ENCODE results near the gene EED.

The EED gene

DNA sequence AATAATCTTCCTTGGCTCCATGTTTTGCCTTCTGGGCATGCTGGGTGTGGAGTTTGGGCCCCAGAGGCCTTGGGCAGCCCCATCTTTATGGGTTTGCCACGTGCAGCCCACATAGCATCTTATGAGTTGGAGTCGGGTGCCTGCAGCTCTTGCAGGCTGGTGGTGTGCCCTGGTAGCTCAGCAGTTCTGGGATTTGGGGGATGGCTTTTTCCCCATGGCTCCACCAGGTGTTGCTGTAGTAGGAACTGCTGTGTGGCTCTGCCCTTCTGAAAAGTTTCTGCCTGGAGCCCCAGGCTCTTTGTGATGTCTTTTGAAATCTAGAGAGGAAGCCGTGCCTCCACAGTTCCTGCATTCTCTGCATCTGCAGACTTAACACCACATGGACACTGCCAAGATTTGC is 16.8 kb downstream of the EED start:
- H3K4me1 ChIP-seq: no peaks in the 10 kb centered on the region
- H3K27me3 ChIP-seq: no peaks in the 10 kb centered on the region
- H3K36me3 ChIP-seq: peaks cover 20% of the 10 kb centered on the region
- DNase-seq: no peak
- TF ChIP-seq, protein P1, sequence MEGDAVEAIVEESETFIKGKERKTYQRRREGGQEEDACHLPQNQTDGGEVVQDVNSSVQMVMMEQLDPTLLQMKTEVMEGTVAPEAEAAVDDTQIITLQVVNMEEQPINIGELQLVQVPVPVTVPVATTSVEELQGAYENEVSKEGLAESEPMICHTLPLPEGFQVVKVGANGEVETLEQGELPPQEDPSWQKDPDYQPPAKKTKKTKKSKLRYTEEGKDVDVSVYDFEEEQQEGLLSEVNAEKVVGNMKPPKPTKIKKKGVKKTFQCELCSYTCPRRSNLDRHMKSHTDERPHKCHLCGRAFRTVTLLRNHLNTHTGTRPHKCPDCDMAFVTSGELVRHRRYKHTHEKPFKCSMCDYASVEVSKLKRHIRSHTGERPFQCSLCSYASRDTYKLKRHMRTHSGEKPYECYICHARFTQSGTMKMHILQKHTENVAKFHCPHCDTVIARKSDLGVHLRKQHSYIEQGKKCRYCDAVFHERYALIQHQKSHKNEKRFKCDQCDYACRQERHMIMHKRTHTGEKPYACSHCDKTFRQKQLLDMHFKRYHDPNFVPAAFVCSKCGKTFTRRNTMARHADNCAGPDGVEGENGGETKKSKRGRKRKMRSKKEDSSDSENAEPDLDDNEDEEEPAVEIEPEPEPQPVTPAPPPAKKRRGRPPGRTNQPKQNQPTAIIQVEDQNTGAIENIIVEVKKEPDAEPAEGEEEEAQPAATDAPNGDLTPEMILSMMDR (IDR thresholded peaks at IDR 0.05; ENCODE audit: low read depth, low read length): no peak
- no peaks in the 10 kb centered on the region for H3K9me3 ChIP-seq
- H3K4me3 ChIP-seq (ENCODE audit: low read depth, low read length): no peak overlapping the region

DNA sequence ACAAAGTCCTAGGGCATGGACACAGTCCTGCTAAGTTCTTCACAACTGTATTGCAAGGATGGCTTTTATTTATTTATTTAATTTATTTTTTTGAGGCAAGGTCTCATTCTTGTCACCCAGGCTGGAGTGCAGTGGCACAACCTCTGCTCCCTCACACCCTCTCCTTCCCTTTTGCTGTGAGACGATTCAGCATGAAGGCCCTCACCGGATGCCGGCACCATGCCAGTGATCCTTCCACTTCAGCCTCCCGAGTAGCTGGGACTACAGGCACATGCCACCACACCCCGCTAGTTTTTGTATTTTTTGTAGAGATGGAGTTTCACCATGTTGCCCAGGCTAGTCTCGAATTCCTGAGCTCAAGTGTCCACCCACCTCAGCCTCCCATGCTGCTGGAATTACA is 17.8 kb downstream of the EED start:
- Histone ChIP-seq H3K4me1 (no peaks in the 10 kb centered on the region), H3K36me3 (peaks cover 20% of the 10 kb centered on the region), H3K27me3 (no peaks in the 10 kb centered on the region), H3K4me3 (ENCODE audit: low read depth, low read length) (no peak overlapping the region), H3K9me3 (no peaks in the 10 kb centered on the region)
- no peak for DNase-seq
- TF ChIP-seq, protein P1 (IDR thresholded peaks at IDR 0.05; ENCODE audit: low read depth, low read length): no peak

DNA sequence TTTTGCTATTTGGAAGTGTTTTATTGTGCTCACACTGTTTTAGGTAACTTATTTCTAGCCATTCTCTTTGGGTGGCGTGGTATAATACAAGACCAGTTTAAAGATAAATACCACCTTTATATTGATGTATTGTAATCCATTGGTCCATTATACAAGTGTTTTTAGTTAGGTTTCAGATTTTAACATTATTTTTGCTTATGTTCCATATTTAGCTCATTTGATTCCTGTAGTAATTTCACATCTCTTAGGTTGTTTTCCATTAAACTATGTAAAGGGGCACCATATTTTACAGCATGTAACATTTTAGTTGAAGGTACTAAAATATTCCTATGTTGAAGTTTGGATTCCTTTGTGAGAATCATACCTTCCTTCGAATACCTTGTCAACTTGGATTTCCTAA is 20.1 kb downstream of the EED start:
- H3K4me1 ChIP-seq: no peaks in the 10 kb centered on the region
- no peaks in the 10 kb centered on the region for H3K27me3 ChIP-seq
- no peak overlapping the region for H3K4me3 ChIP-seq (ENCODE audit: low read depth, low read length)
- TF ChIP-seq, protein P1 (IDR thresholded peaks at IDR 0.05; ENCODE audit: low read depth, low read length): no peak
- peaks cover 21% of the 10 kb centered on the region for H3K36me3 ChIP-seq
- DNase-seq: no peak
- H3K9me3 ChIP-seq: no peaks in the 10 kb centered on the region

GRCh38 chr11:86265194-86265593 is 20.6 kb downstream of the EED start:
- Histone ChIP-seq H3K9me3 (no peaks in the 10 kb centered on the region), H3K27me3 (no peaks in the 10 kb centered on the region), H3K4me1 (no peaks in the 10 kb centered on the region), H3K36me3 (peaks cover 22% of the 10 kb centered on the region), H3K4me3 (ENCODE audit: low read depth, low read length) (no peak overlapping the region)
- DNase-seq: no peak
- TF ChIP-seq, protein P1 (IDR thresholded peaks at IDR 0.05; ENCODE audit: low read depth, low read length): no peak

- Histone ChIP-seq H3K4me1 (no peaks in the 10 kb centered on the region), H3K4me3 (ENCODE audit: low read depth, low read length) (no peak overlapping the region), H3K27me3 (no peaks in the 10 kb centered on the region), H3K36me3 (peaks cover 8% of the 10 kb centered on the region; the same call in 1 of the 2 replicates), H3K9me3 (no peaks in the 10 kb centered on the region)
- DNase-seq: no peak
- TF ChIP-seq, protein P1 (IDR thresholded peaks at IDR 0.05; ENCODE audit: low read depth, low read length): no peak
Observed at GRCh38 chr11:86269645-86270044, 25.1 kb downstream of the EED start.

GRCh38 chr11:86274503-86274902 is 29.9 kb downstream of the EED start:
- Histone ChIP-seq H3K9me3 (no peaks in the 10 kb centered on the region), H3K27me3 (no peaks in the 10 kb centered on the region), H3K4me3 (ENCODE audit: low read depth, low read length) (no peak overlapping the region), H3K36me3 (peaks cover 16% of the 10 kb centered on the region), H3K4me1 (no peaks in the 10 kb centered on the region)
- TF ChIP-seq, protein P1 (IDR thresholded peaks at IDR 0.05; ENCODE audit: low read depth, low read length): peak; percentile 42
- peak; percentile 8 for DNase-seq

Measured in BE2C (cell line).